Right lobe of liver (tissue), 4 donors: ENCODE data around the gene TRAF3IP1.
"Not testable (repeated sequence)": the region's sequence is repeated elsewhere in the genome, so short reads cannot be mapped to it uniquely, and the experiment has no call there.

ENCODE experiments used
- POLR2A ChIP-seq: fragments of 450-650 bp; IDR thresholded peaks from one replicate; pipeline ENCODE4 v1.6.1; 2017; ENCODE audit warnings: antibody characterized with exemption, mild to moderate bottlenecking
- TF ChIP-seq, protein P1 (sequence below), 4 donors: fragments of 200-600 bp in 3 of 4; fragments of 450-650 bp in 1 of 4; IDR thresholded peaks; one replicate each; pipeline versions ENCODE4 v1.5.1 to v1.8.0; 2016 to 2022; ENCODE audit warnings: antibody characterized with exemption in 4 of 4, mild to moderate bottlenecking in 2 of 4
- donor health status: DM: no; HTN: no; CAD: no.
- donor health status: DM: no; HTN: no; CAD: no.
- donor health status: DM: no; HTN: yes; CAD: no.

DNA sequence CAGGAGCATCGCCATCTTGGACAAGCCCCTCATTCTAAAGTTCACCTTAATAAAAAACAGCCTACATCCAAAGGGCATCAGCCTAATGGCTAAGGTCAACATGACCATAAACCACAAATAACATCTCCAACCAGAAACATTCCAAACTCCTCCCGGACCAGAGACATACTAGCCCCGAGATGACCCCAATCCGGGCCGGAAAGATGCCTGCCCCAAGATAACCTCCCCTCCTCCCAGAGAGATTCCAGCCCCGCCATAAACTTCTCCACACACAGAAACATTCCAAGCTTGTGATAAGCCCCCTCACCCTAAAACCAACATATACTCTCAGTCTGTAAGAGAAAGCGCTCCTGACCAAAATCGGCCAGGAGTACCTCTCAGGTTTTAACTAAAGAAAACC lies 48.6 kb upstream of the TRAF3IP1 start:
- TF ChIP-seq, protein P1, sequence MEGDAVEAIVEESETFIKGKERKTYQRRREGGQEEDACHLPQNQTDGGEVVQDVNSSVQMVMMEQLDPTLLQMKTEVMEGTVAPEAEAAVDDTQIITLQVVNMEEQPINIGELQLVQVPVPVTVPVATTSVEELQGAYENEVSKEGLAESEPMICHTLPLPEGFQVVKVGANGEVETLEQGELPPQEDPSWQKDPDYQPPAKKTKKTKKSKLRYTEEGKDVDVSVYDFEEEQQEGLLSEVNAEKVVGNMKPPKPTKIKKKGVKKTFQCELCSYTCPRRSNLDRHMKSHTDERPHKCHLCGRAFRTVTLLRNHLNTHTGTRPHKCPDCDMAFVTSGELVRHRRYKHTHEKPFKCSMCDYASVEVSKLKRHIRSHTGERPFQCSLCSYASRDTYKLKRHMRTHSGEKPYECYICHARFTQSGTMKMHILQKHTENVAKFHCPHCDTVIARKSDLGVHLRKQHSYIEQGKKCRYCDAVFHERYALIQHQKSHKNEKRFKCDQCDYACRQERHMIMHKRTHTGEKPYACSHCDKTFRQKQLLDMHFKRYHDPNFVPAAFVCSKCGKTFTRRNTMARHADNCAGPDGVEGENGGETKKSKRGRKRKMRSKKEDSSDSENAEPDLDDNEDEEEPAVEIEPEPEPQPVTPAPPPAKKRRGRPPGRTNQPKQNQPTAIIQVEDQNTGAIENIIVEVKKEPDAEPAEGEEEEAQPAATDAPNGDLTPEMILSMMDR (IDR thresholded peaks at IDR 0.05), result not testable (repeated sequence)
- not testable (repeated sequence) for TF ChIP-seq POLR2A
